MCF 10A (cell line): ENCODE results near the gene SIX1. TPM values are rescaled to one million over a fixed set of nuclear protein-coding genes. Genes with fewer than 3 reads are reported as not detected.

ENCODE experiments used
- BruUV-seq: library from RNA; stranded (reverse); fragments of 400-500 nt; replicated peaks from 2 replicates; lab custom pipeline; 2021; lab: Mats Ljungman, UMichigan
- CTCF ChIA-PET: fragments of 300-600 bp; sonication (Branson Sonifier 250); formaldehyde crosslinking; extraction: SDS; loops from one replicate; lab custom pipeline; 2021; ENCODE audit warnings: antibody characterized with exemption, inconsistent platforms; lab: Yijun Ruan, JAX
- POLR2A ChIA-PET: fragments of 300-600, 350-650 bp; sonication (Branson Sonifier 250); formaldehyde crosslinking; extraction: SDS; loops from one replicate; lab custom pipeline; 2020; ENCODE audit warnings: antibody characterized with exemption, inconsistent platforms; lab: Yijun Ruan, JAX
- DNase-seq: peaks from one replicate; pipeline ENCODE4 v3.0.0-alpha.2; 2018; ENCODE audit not compliant: unreplicated experiment
- H3K27ac Mint-ChIP-seq: one replicate; pipeline ENCODE4 v1.8.0; 2022; ENCODE audit warnings: mild to moderate bottlenecking, low read depth, mixed read lengths; ENCODE audit not compliant: unreplicated experiment
- H3K27me3 Mint-ChIP-seq: one replicate; pipeline ENCODE4 v1.8.0; 2022; ENCODE audit warnings: mixed read lengths; ENCODE audit not compliant: insufficient read depth, unreplicated experiment
- H3K36me3 Mint-ChIP-seq: one replicate; pipeline ENCODE4 v1.8.0; 2022; ENCODE audit warnings: mild to moderate bottlenecking, moderate library complexity, mixed read lengths; ENCODE audit not compliant: insufficient read depth, unreplicated experiment
- H3K4me1 Mint-ChIP-seq: one replicate; pipeline ENCODE4 v1.8.0; 2022; ENCODE audit warnings: mixed read lengths; ENCODE audit not compliant: insufficient read depth, unreplicated experiment
- H3K4me3 Mint-ChIP-seq: one replicate; pipeline ENCODE4 v1.8.0; 2022; ENCODE audit warnings: mild to moderate bottlenecking, moderate library complexity, mixed read lengths; ENCODE audit not compliant: unreplicated experiment
- H3K9me3 Mint-ChIP-seq: one replicate; pipeline ENCODE4 v1.8.0; 2022; ENCODE audit warnings: mixed read lengths; ENCODE audit not compliant: unreplicated experiment
- intact Hi-C: fragments of 100-400 bp; cut with micrococcal nuclease; formaldehyde crosslinking; loops from 2 replicates; pipeline ENCODE4 v1.14.1; 2022
- total RNA-seq: library from RNA; stranded (reverse); gene quantifications from 2 replicates; pipeline ENCODE4 v1.2.3, GENCODE V29; 2022
- TF ChIP-seq, protein P1 (sequence below): fragments of 200-600 bp; IDR thresholded peaks from one replicate; pipeline ENCODE4 v1.8.0; 2022; ENCODE audit warnings: antibody characterized with exemption, mild to moderate bottlenecking; ENCODE audit not compliant: unreplicated experiment

The SIX1 gene
- total RNA-seq, 1 experiment from 2014 or later = 0.33 TPM

DNA sequence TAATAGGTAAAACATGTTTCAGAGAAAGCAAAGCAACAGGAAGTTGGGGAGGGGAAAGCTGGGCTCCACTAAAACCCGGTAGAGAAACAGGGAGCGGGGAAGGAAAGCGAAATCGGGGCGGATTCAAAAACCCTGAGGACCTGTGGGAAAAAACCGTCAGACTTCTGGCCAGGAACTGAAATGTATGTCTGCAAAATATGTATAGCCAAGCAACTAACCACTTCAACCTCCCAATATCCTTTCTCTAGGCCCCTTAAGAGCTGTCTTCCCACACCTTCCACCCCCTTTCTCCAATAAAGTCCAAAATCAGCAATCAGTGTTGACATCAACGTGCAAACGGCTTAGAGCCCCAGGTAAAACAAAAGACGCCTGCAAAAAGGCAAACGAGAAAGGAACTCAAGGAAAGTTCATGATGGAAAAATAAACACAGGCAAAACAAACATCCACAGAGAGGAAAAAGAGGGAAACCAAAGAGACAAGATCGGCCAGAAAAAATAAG, 32.8 kb downstream of the SIX1 start:
- CTCF ChIA-PET = interaction anchor here (1.4 kb wide), 1 partner anchor 8 kb away, joined by 5 read pairs; no protein-coding TSS in a partner anchor
- Mint-ChIP-seq H3K36me3 (no peaks in the 10 kb centered on the region), H3K9me3 (no peaks in the 10 kb centered on the region), H3K27ac (no peak overlapping the region), H3K4me3 (no peak overlapping the region), H3K4me1 (no peaks in the 10 kb centered on the region), H3K27me3 (no peaks in the 10 kb centered on the region)
- TF ChIP-seq, protein P1, sequence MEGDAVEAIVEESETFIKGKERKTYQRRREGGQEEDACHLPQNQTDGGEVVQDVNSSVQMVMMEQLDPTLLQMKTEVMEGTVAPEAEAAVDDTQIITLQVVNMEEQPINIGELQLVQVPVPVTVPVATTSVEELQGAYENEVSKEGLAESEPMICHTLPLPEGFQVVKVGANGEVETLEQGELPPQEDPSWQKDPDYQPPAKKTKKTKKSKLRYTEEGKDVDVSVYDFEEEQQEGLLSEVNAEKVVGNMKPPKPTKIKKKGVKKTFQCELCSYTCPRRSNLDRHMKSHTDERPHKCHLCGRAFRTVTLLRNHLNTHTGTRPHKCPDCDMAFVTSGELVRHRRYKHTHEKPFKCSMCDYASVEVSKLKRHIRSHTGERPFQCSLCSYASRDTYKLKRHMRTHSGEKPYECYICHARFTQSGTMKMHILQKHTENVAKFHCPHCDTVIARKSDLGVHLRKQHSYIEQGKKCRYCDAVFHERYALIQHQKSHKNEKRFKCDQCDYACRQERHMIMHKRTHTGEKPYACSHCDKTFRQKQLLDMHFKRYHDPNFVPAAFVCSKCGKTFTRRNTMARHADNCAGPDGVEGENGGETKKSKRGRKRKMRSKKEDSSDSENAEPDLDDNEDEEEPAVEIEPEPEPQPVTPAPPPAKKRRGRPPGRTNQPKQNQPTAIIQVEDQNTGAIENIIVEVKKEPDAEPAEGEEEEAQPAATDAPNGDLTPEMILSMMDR = no peak
- DNase-seq = no peak
- BruUV-seq = no TSS peak
- POLR2A ChIA-PET = interaction anchor here (1.2 kb wide), 1 partner anchor 9 kb away, joined by 3 read pairs; no protein-coding TSS in a partner anchor
- intact Hi-C loops = no loop called here

DNA sequence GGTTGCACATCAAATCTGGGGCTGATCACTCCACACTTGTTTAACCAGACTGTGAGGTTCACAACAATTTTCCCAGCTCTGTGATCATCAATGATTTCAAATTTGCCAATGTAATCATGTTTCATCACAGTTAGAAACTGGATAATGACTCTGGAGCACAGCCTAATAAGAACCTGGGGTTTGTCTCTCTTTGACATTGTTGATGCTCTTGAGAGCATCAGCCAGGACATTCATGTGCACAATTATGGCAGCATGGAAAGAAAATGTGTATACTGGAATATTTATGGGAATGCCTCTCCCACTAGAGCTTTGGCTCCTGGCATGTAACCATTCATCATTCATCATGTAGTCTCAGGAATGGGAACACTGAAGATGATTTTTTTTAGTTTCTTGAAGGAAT, 47.0 kb downstream of the SIX1 start:
- TF ChIP-seq, protein P1 = no peak
- ChIA-PET POLR2A (interaction anchor here (0.7 kb wide), 1 partner anchor 1104 kb away, joined by 3 read pairs; no protein-coding TSS in a partner anchor), CTCF (interaction anchor here (0.8 kb wide), 1 partner anchor 252 kb away, joined by 3 read pairs; no protein-coding TSS in a partner anchor)
- Mint-ChIP-seq H3K4me1 (no peaks in the 10 kb centered on the region), H3K36me3 (no peaks in the 10 kb centered on the region), H3K27me3 (peaks cover 22% of the 10 kb centered on the region), H3K4me3 (no peak overlapping the region), H3K9me3 (no peaks in the 10 kb centered on the region), H3K27ac (no peak overlapping the region)
- intact Hi-C loops = no loop called here
- BruUV-seq = no TSS peak
- no peak for DNase-seq

DNA sequence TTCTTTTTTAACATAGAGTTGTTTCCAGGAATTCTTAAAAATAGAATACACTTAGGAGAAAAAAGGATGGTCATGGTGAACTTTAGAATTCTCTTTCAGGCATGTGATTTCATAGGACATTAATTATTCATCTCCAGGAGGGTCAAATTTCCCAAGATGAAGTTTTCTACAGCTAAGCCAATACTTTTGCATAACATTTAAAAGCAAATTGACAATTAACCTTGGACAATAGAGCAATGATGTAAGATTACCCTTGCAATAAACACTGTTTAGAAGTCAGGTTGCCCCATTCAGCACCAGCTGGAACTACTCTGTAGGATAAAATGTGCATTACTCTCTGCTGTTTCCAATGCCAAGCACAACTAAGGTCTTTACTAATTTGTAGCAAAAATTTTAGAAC, 49.5 kb downstream of the SIX1 start:
- H3K36me3 Mint-ChIP-seq = no peaks in the 10 kb centered on the region
- TF ChIP-seq, protein P1 = no peak
- ChIA-PET POLR2A (no interaction called here), CTCF (no interaction called here)
- H3K27ac Mint-ChIP-seq = no peak overlapping the region
- intact Hi-C loops = no loop called here
- no peak for DNase-seq
- peaks cover 22% of the 10 kb centered on the region for H3K27me3 Mint-ChIP-seq
- no peak overlapping the region for H3K4me3 Mint-ChIP-seq
- no TSS peak for BruUV-seq
- no peaks in the 10 kb centered on the region for H3K4me1 Mint-ChIP-seq
- H3K9me3 Mint-ChIP-seq = no peaks in the 10 kb centered on the region

DNA sequence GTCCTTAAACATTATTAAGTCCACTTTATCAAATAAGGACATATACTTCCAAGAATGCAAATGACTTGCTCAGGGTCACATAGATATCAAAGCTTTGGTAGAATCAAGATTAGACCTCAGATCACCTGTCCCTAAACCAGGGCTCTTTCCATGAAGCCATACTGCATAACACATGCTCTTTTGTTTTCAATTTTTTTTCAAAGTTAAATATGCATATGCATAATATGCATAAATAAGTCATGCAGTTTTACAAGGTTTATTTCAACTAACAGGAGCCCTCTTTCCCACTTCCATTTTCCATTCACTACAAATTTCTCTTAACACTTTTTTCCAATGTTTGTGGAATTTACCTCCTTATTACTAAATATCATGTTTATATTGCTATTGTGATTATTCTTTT, 53.1 kb downstream of the SIX1 start:
- H3K9me3 Mint-ChIP-seq = no peaks in the 10 kb centered on the region
- intact Hi-C loops = no loop called here
- DNase-seq = no peak
- CTCF ChIA-PET = no interaction called here
- POLR2A ChIA-PET = no interaction called here
- no peaks in the 10 kb centered on the region for H3K36me3 Mint-ChIP-seq
- no peaks in the 10 kb centered on the region for H3K27me3 Mint-ChIP-seq
- no TSS peak for BruUV-seq
- TF ChIP-seq, protein P1 = no peak
- H3K4me3 Mint-ChIP-seq = no peak overlapping the region
- H3K4me1 Mint-ChIP-seq = no peaks in the 10 kb centered on the region
- no peak overlapping the region for H3K27ac Mint-ChIP-seq
